Type B pancreatic cell (in vitro differentiated cells): Measurements from ENCODE around the gene PURB. TPM values are rescaled to one million over a fixed set of nuclear protein-coding genes. Genes with fewer than 3 reads are reported as not detected.

ENCODE experiments used
- DNase-seq: peaks from one replicate; pipeline ENCODE4 v3.0.0; 2021; ENCODE audit warnings: mixed read lengths; ENCODE audit not compliant: unreplicated experiment; ENCODE audit errors: extremely low spot score
- H3K27ac Mint-ChIP-seq: 2 replicates; pipeline ENCODE4 v1.8.0; 2021; ENCODE audit warnings: mild to moderate bottlenecking, mixed read lengths
- H3K27me3 Mint-ChIP-seq: 2 replicates; pipeline ENCODE4 v1.8.0; 2021; ENCODE audit warnings: mixed read lengths
- H3K36me3 Mint-ChIP-seq: 2 replicates; pipeline ENCODE4 v1.8.0; 2021; ENCODE audit warnings: mixed read lengths
- H3K4me1 Mint-ChIP-seq: one replicate; pipeline ENCODE4 v1.8.0; 2021; ENCODE audit warnings: mixed read lengths; ENCODE audit not compliant: unreplicated experiment
- H3K4me3 Mint-ChIP-seq: 2 replicates; pipeline ENCODE4 v1.8.0; 2021; ENCODE audit warnings: mild to moderate bottlenecking, mixed read lengths
- H3K9me3 Mint-ChIP-seq: 2 replicates; pipeline ENCODE4 v1.8.0; 2021; ENCODE audit warnings: mixed read lengths
- total RNA-seq: library from RNA; stranded (reverse); gene quantifications from 2 replicates; pipeline ENCODE4 v1.2.1, GENCODE V29; 2021; ENCODE audit warnings: low replicate concordance
- TF ChIP-seq, protein P1 (sequence below): fragments of 200-600 bp; sonication (generic); conservative IDR thresholded peaks from 2 replicates; pipeline ENCODE4 v1.5.0; 2021; ENCODE audit warnings: antibody characterized with exemption, mild to moderate bottlenecking

Gene PURB
- total RNA-seq, 1 donor from 2014 or later: 29.0 TPM

DNA sequence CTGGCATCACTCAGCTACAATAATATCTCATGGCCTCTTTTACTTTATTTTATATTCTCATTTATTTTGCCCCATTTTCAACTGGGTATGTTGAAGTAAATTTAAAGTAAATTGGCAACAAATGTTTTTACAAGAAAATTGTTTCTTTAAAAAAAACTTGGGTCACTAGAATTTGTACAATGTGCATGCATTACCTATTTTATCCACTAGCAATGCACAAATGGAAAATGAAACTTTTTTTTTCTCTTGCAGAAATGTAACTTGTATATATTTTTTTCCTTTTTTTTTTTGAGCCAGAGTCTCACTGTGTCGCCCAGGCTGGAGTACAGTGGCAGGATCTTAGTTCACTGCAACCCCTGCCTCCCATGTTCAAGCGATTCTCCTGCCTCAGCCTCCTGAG lies 27.2 kb downstream of the PURB start:
- no peak overlapping the region for H3K4me3 Mint-ChIP-seq
- no peaks in the 10 kb centered on the region for H3K4me1 Mint-ChIP-seq
- no peaks in the 10 kb centered on the region for H3K9me3 Mint-ChIP-seq
- TF ChIP-seq, protein P1, sequence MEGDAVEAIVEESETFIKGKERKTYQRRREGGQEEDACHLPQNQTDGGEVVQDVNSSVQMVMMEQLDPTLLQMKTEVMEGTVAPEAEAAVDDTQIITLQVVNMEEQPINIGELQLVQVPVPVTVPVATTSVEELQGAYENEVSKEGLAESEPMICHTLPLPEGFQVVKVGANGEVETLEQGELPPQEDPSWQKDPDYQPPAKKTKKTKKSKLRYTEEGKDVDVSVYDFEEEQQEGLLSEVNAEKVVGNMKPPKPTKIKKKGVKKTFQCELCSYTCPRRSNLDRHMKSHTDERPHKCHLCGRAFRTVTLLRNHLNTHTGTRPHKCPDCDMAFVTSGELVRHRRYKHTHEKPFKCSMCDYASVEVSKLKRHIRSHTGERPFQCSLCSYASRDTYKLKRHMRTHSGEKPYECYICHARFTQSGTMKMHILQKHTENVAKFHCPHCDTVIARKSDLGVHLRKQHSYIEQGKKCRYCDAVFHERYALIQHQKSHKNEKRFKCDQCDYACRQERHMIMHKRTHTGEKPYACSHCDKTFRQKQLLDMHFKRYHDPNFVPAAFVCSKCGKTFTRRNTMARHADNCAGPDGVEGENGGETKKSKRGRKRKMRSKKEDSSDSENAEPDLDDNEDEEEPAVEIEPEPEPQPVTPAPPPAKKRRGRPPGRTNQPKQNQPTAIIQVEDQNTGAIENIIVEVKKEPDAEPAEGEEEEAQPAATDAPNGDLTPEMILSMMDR: peak; percentile 65
- H3K27ac Mint-ChIP-seq: no peak overlapping the region
- peaks cover 4% of the 10 kb centered on the region for H3K27me3 Mint-ChIP-seq
- DNase-seq: no peak
- no peaks in the 10 kb centered on the region for H3K36me3 Mint-ChIP-seq

DNA sequence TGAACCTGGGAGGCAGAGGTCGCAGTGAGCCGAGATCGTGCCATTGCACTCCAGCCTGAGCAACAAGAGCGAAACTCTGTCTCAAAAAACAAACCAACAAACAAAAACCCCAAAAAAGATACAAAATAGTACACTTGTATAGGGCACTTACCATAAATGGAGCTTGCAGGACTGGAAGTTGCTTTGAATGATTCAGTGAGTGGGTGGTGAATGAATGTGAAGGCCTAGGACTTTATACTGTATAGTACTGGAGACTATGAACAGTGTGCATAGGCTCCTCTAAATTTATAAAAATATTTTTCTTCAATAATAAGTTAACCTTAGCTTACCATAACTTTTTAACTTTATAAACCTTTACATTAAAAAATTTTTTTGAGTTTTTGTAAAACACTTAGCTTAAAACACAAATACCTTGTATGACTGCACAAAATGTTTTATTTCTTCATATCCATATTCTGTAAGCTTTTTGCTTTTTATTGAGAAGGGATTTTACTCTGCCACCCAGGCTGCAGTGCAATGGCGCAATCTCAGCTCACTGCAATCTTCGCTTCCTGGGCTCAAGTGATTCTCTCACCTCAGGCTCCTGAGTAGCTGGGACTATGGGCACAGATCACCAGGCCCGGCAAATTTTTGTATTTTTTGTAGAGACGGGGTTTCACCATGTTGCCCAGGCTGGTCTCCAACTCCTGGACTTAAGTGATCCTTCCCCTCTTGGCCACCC lies 30.5 kb downstream of the PURB start:
- Mint-ChIP-seq H3K4me3 (no peak overlapping the region), H3K27ac (no peak overlapping the region), H3K9me3 (no peaks in the 10 kb centered on the region), H3K4me1 (peaks cover 4% of the 10 kb centered on the region), H3K27me3 (no peaks in the 10 kb centered on the region), H3K36me3 (no peaks in the 10 kb centered on the region)
- DNase-seq: no peak
- TF ChIP-seq, protein P1: no peak

DNA sequence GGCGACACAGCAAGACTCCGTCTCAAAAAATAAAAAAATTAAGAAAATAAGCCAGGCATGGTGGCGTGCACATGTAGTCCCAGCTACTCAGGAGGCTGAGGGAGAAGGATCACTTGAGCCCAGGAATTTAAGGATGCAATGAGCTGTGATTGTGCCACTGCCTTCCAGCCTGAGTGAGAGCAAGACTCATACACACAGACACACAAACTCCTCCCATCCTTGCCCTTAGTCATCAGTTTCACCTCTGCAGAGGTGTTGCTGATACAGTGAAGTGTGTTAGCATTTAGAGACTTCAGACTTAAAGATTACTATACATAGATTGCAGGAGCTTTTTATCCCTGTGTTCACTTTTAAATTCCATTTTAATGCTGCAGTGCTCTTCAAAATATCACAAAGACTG lies 31.9 kb downstream of the PURB start:
- no peak overlapping the region for H3K27ac Mint-ChIP-seq
- H3K36me3 Mint-ChIP-seq: no peaks in the 10 kb centered on the region

DNA sequence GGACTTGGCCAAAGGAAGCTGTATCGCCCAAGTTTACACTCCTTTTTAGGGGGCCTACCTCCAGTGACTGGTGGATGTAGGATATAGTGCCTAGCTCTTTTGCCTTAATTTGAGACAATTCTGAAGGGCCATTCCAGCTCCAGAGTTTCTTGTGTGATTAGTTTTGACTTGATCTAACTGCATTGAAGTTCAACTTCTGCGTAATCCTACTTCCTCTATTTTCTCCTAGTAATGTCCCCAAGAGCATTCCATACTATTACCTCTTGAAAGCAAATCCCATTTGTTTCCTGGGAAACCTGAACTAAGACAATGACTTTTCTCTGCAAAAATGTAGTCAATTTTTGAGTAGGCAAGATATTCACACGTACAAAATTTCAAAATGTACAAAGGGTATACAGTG lies 32.7 kb downstream of the PURB start:
- H3K27ac Mint-ChIP-seq: no peak overlapping the region
- DNase-seq: no peak
- TF ChIP-seq, protein P1: no peak
- peaks cover 11% of the 10 kb centered on the region for H3K4me1 Mint-ChIP-seq
- no peaks in the 10 kb centered on the region for H3K27me3 Mint-ChIP-seq
- H3K36me3 Mint-ChIP-seq: no peaks in the 10 kb centered on the region
- H3K4me3 Mint-ChIP-seq: no peak overlapping the region
- H3K9me3 Mint-ChIP-seq: no peaks in the 10 kb centered on the region

More for the DNA sequence above, 31.9 kb downstream of the PURB start:
- Mint-ChIP-seq H3K27me3 (no peaks in the 10 kb centered on the region), H3K4me3 (no peak overlapping the region), H3K4me1 (peaks cover 11% of the 10 kb centered on the region), H3K9me3 (no peaks in the 10 kb centered on the region)
- no peak for DNase-seq
- TF ChIP-seq, protein P1: no peak

DNA sequence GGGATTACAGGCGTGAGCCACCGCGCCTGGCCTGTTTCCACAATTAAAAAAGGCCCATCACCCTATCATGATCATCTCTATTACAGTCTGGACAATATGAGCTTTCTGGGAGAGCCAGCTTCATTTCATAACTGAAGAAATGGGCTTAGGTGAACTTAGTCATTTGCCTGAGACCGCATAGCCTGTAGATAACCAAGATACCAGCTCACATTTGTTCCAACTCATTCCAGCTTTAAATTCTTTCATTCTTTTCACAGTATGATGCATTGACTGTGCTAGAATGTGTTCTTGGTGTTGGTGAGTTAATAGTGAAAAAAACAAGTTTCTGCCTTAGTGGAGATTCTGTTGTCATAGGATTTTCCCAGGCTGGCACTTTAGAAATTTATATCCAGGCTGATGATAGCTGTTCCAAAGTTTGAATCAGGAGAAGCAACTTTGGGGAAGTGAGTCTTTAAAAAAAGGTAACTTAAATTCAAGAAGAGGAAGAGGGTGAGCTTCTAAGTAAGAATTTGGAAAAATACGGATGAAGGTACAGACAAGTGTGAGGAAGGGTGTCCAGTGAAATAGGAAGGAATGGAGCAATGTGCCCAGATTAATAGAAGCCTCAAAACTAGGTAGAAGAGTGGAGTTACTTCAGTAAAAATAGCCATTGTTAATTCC lies 35.3 kb downstream of the PURB start:
- no peaks in the 10 kb centered on the region for H3K36me3 Mint-ChIP-seq
- no peak for DNase-seq
- TF ChIP-seq, protein P1: no peak

More for the DNA sequence above, 35.3 kb downstream of the PURB start:
- H3K4me3 Mint-ChIP-seq: peak overlapping the region; percentile 98
- H3K4me1 Mint-ChIP-seq: peaks cover 23% of the 10 kb centered on the region
- H3K27me3 Mint-ChIP-seq: no peaks in the 10 kb centered on the region
- H3K9me3 Mint-ChIP-seq: no peaks in the 10 kb centered on the region
- H3K27ac Mint-ChIP-seq: peak overlapping the region; percentile 99
